Activated T-helper 2 cell treated with anti-CD3 and anti-CD28 coated beads, Interferon-gamma antibody, Interleukin-2, Interleukin-4, amounts not matched to agents 10 μg/mL and 5 μg/mL and 100 μg/mL, durations not matched to agents 14 hours and 24 hours and 36 hours (primary cell): ENCODE data around the gene ARHGEF3. TPM values are rescaled to one million over a fixed set of nuclear protein-coding genes. Genes with fewer than 3 reads are reported as not detected.

ENCODE experiments used
- DNase-seq: peaks from one replicate; pipeline ENCODE4 v3.0.0; 2021; ENCODE audit warnings: low spot score
- H3K27ac Mint-ChIP-seq: one replicate; pipeline ENCODE4 v1.8.0; 2021; ENCODE audit warnings: mixed read lengths
- H3K27me3 Mint-ChIP-seq: one replicate; pipeline ENCODE4 v1.8.0; 2021; ENCODE audit warnings: low read depth, mixed read lengths
- H3K36me3 Mint-ChIP-seq: one replicate; pipeline ENCODE4 v1.8.0; 2021; ENCODE audit warnings: low read depth, mixed read lengths
- H3K4me1 Mint-ChIP-seq: one replicate; pipeline ENCODE4 v1.8.0; 2021; ENCODE audit warnings: low read depth, mixed read lengths
- H3K4me3 Mint-ChIP-seq: one replicate; pipeline ENCODE4 v1.8.0; 2021; ENCODE audit warnings: low read depth, mild to moderate bottlenecking, moderate library complexity, mixed read lengths
- H3K9me3 Mint-ChIP-seq: one replicate; pipeline ENCODE4 v1.8.0; 2021; ENCODE audit warnings: mixed read lengths
- intact Hi-C: fragments of 100-400 bp; cut with micrococcal nuclease; formaldehyde crosslinking; loops from one replicate; pipeline ENCODE4 v1.15.1; 2023
- total RNA-seq: library from RNA; stranded (reverse); gene quantifications from 2 replicates; pipeline ENCODE4 v1.2.3, GENCODE V29; 2022

Gene ARHGEF3
- total RNA-seq, 1 donor from 2014 or later: 38.3 TPM

GRCh38 chr3:56689303-56689702 is 112.4 kb downstream of the ARHGEF3 start:
- H3K36me3 Mint-ChIP-seq: peaks cover 3% of the 10 kb centered on the region
- H3K4me1 Mint-ChIP-seq: peaks cover 23% of the 10 kb centered on the region
- intact Hi-C loops: no loop called here
- H3K27me3 Mint-ChIP-seq: no peaks in the 10 kb centered on the region
- no peaks in the 10 kb centered on the region for H3K9me3 Mint-ChIP-seq
- no peak overlapping the region for H3K27ac Mint-ChIP-seq
- H3K4me3 Mint-ChIP-seq: no peak overlapping the region
- DNase-seq: no peak

DNA sequence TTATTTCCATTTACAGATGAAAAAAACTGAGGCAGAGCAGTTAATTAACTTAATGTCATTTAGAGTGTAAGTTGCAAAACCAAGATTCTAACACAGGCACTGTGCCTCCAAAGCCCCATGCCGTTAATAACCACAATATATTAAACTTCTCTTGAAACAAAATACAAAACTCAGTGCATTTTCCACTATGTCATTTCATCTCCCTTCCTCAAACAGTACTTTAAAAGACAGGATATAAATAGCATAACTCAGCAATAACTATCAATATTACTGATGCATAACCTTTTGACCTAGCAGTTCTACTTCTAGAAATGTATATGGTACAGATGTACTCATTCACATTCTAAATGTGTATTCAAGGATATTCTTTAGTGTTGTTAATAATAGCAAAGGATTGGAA is 113.6 kb downstream of the ARHGEF3 start:
- Mint-ChIP-seq H3K27ac (no peak overlapping the region), H3K9me3 (peaks cover 6% of the 10 kb centered on the region), H3K4me3 (no peak overlapping the region), H3K36me3 (peaks cover 9% of the 10 kb centered on the region), H3K27me3 (no peaks in the 10 kb centered on the region), H3K4me1 (peaks cover 13% of the 10 kb centered on the region)
- DNase-seq: no peak
- intact Hi-C loops: no loop called here

- H3K4me3 Mint-ChIP-seq: peak overlapping the region; percentile 61
- peak overlapping the region; percentile 75 for H3K27ac Mint-ChIP-seq
- no peak for DNase-seq
- peaks cover 6% of the 10 kb centered on the region for H3K9me3 Mint-ChIP-seq
- intact Hi-C loops: no loop called here
- H3K36me3 Mint-ChIP-seq: peaks cover 40% of the 10 kb centered on the region
- no peaks in the 10 kb centered on the region for H3K27me3 Mint-ChIP-seq
- H3K4me1 Mint-ChIP-seq: peaks cover 30% of the 10 kb centered on the region
These were observed 117.7 kb downstream of the ARHGEF3 start for GRCh38 chr3:56684029-56684428.

DNA sequence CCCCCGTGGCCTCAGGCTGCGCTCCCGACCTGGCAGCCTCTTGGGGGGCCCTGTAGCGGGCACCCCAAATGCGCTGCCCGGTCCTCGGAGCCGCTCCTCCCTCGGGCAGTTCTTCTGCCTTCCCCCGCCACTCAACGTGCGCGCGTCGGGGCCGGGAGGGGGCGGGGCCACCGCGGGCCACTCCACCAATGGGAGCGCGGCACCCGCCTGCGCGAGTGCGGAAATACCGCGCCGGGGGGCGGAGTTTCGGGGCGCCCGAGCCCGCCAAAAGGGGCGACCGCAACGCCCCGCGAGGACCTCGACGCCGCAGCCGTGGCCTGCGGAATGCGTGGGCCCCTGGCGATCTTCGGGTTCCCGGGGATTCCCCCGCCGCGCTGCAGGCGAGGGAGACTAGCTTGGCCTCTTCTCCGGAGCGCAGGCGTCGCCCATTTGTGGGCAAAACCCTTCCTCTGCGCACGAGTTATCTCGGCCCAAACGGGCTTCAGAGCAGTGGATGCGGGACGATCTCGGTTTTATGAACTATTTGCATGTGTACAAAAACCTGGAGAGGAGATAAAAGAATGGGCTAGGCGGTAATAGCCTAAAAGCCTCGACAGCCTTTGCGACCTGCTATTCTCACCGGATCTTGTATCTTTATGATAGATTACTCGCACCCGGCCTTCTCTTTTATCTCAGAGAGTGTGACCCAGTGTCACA is 118.5 kb downstream of the ARHGEF3 start, which contains the start of gene TASOR:
Gene TASOR, minus strand, starts transcription at position 144 of the 696 bp plus-strand sequence. CDS start 259 bp downstream, outside the sequence.
- H3K4me1 Mint-ChIP-seq: peaks cover 31% of the 10 kb centered on the region
- intact Hi-C loops: loop anchor here (2.0 kb wide), 1 partner anchor 106 kb away; no protein-coding TSS in a partner anchor
- peak within 1 kb of the TSS; percentile 99 for H3K4me3 Mint-ChIP-seq
- peak; percentile 83 for DNase-seq
- H3K27ac Mint-ChIP-seq: peak within 1 kb of the TSS; percentile 98
- peaks cover 47% of the 10 kb centered on the region for H3K36me3 Mint-ChIP-seq
- peaks cover 6% of the 10 kb centered on the region for H3K9me3 Mint-ChIP-seq
- no peaks in the 10 kb centered on the region for H3K27me3 Mint-ChIP-seq

DNA sequence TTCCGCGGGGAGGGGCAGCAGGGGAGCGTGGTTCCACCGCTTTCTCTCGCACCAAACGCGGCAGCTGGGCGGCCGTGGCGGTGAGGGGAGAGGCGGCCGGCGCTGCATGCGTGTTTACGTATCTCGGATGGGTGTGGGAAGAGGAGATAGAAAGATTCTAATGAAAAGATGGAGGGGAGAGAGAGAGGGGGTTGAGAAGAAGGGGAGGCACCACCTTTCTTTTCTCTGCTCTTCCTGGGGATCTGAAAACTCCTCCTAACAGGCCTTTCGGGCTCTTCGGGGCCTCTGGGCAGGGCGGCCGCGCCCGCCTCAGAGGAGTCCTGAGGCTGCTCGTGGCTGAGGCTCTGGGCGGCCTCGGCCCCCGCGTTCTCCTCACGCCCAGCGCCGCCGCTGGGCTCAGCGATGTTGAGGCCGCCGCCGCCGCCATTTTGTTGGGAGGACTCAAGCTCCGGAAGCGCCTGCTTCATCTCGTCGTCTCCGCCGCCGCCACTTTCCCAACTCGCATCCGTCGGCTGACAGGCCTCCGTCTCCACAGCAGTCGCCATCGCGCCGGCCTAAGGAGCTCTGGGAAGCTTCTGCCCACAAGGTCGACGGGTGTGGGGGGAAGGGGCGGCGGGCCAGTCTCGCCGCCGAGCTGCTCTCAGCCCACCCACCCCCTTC is 119.2 kb downstream of the ARHGEF3 start:
- peak; percentile 76 for DNase-seq
- Mint-ChIP-seq H3K9me3 (peaks cover 6% of the 10 kb centered on the region), H3K27ac (peak overlapping the region; percentile 98), H3K27me3 (no peaks in the 10 kb centered on the region), H3K4me3 (peak overlapping the region; percentile 99), H3K4me1 (peaks cover 34% of the 10 kb centered on the region), H3K36me3 (peaks cover 52% of the 10 kb centered on the region)
- intact Hi-C loops: loop anchor here (1.0 to 2.0 kb wide), 2 partner anchors 106 to 125 kb away; partner anchors contain the start of gene CCDC66

- Mint-ChIP-seq H3K4me3 (peak overlapping the region; percentile 99), H3K36me3 (peaks cover 57% of the 10 kb centered on the region), H3K9me3 (peaks cover 6% of the 10 kb centered on the region), H3K27me3 (no peaks in the 10 kb centered on the region), H3K4me1 (peaks cover 40% of the 10 kb centered on the region), H3K27ac (peak overlapping the region; percentile 98)
- no peak for DNase-seq
- intact Hi-C loops: loop anchor here (1.0 to 2.0 kb wide), 2 partner anchors 107 to 125 kb away; partner anchors contain the start of gene CCDC66
These were observed 119.7 kb downstream of the ARHGEF3 start for GRCh38 chr3:56681984-56682461.

GRCh38 chr3:56680054-56680580 is 121.6 kb downstream of the ARHGEF3 start:
- Mint-ChIP-seq H3K4me3 (peak overlapping the region; percentile 52), H3K27ac (no peak overlapping the region), H3K4me1 (peaks cover 40% of the 10 kb centered on the region), H3K9me3 (peaks cover 6% of the 10 kb centered on the region), H3K36me3 (peaks cover 75% of the 10 kb centered on the region), H3K27me3 (no peaks in the 10 kb centered on the region)
- intact Hi-C loops: no loop called here
- no peak for DNase-seq

Other genes starting within 250 kb of the ARHGEF3 start
- 34.1 and 38.1 TPM in 2 replicates for gene CCDC66, start 244.8 kb downstream of the ARHGEF3 start, total RNA-seq
- gene TASOR, start 118.7 kb downstream of the ARHGEF3 start, total RNA-seq: 74.9 and 79.8 TPM in 2 replicates